GM21717 (cell line): ENCODE results near the gene CNTN4.

Experiments
- ATAC-seq: cut with Tn5 transposase; IDR thresholded peaks from one replicate; pipeline ENCODE4 v1.9.1; 2021; ENCODE audit warnings: mild to moderate bottlenecking, moderate library complexity; ENCODE audit not compliant: unreplicated experiment

The CNTN4 gene

GRCh38 chr3:2250783-2251182 is 152.1 kb downstream of the CNTN4 start:
- ATAC-seq = no peak

GRCh38 chr3:2261747-2262146 is 163.1 kb downstream of the CNTN4 start:
- ATAC-seq = no peak

GRCh38 chr3:2262204-2262603 is 163.5 kb downstream of the CNTN4 start:
- ATAC-seq = no peak

- no peak for ATAC-seq
Measured at GRCh38 chr3:2266606-2267005, 167.9 kb downstream of the CNTN4 start.

- no peak for ATAC-seq
Measured at GRCh38 chr3:2268779-2269178, 170.1 kb downstream of the CNTN4 start.

DNA sequence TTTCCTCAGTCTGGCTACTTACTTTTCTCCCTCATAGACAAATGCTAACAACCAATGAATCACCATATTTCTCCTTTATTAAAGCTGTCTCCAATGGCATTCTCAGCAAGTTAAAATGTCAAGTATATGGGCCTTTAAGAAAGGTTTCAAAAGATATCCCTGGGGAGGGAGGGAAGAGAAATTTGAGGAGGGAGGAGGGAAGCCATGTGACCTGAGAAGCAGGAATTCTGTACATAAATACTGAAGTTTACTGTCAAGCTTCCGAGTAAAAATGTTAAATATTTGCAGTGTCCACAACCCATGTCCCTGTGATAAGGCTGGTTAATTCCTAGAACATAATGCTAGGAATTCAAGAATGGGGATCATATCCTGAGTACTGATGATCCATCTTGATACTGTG is 175.9 kb downstream of the CNTN4 start:
- no peak for ATAC-seq

GRCh38 chr3:2283818-2284217 is 185.2 kb downstream of the CNTN4 start:
- ATAC-seq = no peak

GRCh38 chr3:2300938-2301337 is 202.3 kb downstream of the CNTN4 start:
- ATAC-seq = no peak

DNA sequence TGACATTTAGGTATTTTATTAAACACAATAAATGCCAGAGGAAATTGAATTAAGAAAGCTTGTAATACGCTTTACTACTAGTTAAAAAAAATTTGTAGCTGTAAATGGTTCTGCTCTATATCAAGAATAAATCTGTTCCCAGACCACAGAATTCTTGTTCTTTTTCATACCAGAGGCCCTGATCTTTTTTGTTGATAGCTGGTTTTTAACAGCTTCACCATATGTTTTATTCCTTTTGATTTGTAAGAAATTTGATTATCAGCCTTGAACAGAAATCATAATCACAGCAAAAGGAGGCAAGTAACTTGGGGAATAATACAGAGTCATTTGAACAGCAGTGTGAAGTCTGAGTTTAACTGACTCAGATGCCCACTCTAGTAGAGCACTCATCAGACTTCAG is 202.7 kb downstream of the CNTN4 start:
- no peak for ATAC-seq

- ATAC-seq = no peak
Measured at GRCh38 chr3:2303566-2303965, 204.9 kb downstream of the CNTN4 start.

GRCh38 chr3:2311022-2311421 is 212.4 kb downstream of the CNTN4 start:
- ATAC-seq = no peak

GRCh38 chr3:2317521-2317920 is 218.9 kb downstream of the CNTN4 start:
- ATAC-seq = no peak

- no peak for ATAC-seq
Measured at GRCh38 chr3:2334921-2335320, 236.3 kb downstream of the CNTN4 start.

DNA sequence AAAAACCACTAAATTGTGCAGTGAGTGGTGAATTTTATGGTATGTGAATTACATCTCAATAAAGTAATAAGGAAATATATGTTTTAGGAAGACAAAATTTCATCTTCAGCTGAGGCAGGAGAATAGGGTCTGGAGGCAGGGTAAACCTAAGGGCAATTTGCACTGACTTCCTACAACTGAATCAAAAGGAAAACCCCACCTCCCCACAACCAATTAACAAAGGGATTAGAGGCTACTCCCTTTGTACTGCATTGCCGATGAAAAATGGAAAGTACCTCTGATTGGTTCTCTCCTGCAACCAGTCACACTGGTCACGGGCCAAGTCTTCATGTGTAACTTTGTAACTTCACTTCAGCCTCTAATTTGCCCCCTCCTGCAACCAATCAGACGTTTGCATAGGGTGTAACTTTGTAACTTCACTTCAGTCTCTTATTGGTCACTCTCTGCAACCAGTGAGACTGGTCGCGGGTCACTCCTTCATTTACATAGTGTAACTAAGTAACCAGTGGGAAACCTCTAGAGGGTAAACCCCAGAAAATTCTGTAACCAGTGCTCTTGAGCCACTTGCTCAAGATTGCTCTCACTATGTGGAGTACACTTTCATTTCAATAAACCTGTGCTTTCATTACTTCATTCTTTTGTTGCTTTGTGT is 244.5 kb downstream of the CNTN4 start:
- ATAC-seq = no peak

GRCh38 chr3:2352134-2352762 is 253.6 kb downstream of the CNTN4 start:
- no peak for ATAC-seq

- ATAC-seq = no peak
Measured at GRCh38 chr3:2354702-2355101, 256.0 kb downstream of the CNTN4 start.

- no peak for ATAC-seq
Measured at GRCh38 chr3:2356298-2356950, 257.8 kb downstream of the CNTN4 start.

- ATAC-seq = no peak
Measured at GRCh38 chr3:2360815-2361214, 262.1 kb downstream of the CNTN4 start.

GRCh38 chr3:2362122-2362521 is 263.5 kb downstream of the CNTN4 start:
- no peak for ATAC-seq

DNA sequence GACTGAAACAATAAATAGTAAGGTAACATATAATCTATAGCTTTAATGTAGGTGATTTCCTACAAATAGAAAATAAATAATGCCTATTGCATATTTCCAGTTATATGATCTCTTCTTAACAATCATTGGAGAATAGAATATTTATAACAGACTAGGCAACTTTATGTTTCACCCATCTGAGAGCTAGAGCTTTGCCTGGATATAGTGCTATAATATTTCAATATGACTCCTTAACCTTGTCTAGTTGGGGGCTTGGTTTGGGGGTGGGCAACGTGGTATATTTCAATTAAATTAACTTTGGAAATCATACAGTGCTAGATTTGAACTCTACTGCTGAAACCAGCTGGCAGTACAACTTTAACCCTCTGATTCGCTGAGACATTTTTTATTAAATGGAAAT is 265.2 kb downstream of the CNTN4 start:
- ATAC-seq = no peak

DNA sequence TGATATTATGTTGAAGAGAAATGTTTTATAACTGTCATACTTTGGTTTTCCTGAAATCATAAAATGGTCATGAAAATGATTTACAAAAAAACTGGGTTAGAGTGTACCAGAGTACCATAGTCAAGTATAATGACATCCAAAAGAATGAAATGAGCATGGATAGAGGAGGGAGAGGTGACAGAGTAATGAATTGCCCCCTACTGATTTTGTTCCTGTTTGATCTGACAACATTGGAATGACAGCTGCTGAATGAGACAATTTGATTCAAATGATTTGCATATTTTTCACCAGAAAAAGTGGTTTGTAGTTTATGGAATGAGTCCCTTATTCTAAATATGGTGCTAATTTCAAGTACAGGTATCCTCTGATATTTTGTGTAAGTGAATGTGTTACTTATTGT is 271.7 kb downstream of the CNTN4 start:
- ATAC-seq = no peak

DNA sequence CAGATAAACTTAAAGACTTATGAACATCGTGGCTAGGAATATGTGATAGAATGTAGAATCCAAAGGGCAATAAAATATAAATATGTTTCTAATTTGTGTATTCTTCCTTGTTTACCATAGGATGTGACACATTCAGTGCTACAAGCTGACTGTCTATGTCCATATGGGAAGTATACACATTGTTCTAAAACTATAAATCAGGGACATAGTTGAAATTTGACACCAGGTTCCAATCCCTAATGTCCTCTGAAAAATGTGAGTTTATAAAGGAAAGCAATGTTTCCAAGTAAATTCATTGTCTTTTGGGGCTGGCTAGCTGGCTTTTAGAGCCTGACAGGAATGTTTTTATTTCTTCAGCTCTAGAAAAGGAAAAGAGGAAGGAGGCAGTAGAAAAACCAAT is 273.6 kb downstream of the CNTN4 start:
- ATAC-seq = no peak
